HG03565 (cell line): ENCODE results near the gene ZNF135.

Experiments
- ATAC-seq: cut with Tn5 transposase; IDR thresholded peaks from one replicate; pipeline ENCODE4 v1.9.1; 2021; ENCODE audit warnings: mild to moderate bottlenecking, moderate library complexity; ENCODE audit not compliant: unreplicated experiment

ZNF135 gene

DNA sequence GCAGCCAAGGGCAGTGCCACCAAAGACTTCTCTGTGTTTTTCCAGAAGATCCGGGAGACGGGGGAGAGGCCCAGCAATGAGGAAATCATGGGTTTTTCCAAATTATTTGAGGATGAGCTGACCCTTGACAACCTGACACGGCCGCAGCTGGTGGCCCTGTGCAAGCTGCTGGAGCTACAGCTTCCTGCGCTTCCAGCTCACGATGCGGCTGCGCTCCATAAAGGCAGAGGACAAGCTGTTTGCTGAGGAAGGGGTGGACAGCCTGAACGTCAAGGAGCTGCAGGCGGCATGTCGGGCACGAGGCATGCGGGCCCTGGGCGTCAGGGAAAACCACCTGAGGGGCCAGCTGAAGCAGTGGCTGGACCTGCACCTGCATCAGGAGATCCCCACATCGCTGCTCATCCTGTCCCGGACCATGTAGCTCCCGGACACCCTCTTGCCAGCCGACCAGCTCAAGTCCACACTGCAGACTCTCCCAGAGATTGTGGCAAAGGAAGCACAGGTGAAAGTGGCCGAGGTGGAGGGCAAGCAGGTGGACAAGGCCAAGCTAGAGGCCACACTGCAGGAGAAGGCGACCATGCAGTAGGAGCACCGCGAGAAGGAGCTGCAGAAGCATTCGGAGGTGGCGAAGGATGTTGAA, 13.6 kb upstream of the ZNF135 start:
- ATAC-seq = no peak

DNA sequence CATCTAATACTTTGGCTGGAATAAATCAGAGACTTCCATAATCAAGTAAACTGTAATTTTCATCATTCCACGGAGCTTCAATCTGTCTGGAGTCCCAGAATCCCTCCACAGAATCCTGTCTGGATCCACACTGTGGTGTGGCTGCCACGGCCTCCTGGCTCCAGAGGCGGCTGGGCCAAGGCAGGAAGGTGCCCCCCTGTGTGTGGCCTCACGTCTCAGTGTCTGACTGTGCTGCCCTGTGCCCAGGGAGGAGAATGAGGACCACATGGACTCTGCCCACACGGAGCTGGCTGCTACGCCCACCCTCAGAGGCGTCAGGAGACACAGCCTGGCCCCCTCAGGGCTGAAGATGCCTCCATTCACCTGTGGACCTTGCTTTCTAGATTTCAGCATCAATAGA, 12.2 kb upstream of the ZNF135 start:
- no peak for ATAC-seq

GRCh38 chr19:58047672-58048071, 11.4 kb upstream of the ZNF135 start:
- ATAC-seq = no peak

DNA sequence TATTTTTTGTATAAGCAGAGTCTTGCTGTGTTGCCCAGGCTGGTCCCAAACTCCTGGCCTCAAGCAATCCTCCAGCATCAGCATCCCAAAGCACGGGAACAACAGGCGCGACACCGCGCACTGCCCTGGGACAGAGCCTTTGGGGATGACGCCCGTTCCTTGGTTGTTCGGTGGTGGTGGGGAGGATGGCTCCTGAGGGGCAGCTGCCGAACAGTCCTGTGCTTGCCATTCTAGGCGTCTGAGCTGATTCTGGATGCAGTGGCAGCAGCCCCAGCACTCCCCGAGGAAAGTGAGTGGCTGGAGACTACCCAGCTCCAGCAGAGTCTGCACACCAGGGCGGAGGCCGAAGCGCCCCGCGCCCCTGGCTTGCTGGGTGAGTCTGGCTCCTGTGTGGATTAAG, 6.8 kb upstream of the ZNF135 start:
- ATAC-seq = no peak

DNA sequence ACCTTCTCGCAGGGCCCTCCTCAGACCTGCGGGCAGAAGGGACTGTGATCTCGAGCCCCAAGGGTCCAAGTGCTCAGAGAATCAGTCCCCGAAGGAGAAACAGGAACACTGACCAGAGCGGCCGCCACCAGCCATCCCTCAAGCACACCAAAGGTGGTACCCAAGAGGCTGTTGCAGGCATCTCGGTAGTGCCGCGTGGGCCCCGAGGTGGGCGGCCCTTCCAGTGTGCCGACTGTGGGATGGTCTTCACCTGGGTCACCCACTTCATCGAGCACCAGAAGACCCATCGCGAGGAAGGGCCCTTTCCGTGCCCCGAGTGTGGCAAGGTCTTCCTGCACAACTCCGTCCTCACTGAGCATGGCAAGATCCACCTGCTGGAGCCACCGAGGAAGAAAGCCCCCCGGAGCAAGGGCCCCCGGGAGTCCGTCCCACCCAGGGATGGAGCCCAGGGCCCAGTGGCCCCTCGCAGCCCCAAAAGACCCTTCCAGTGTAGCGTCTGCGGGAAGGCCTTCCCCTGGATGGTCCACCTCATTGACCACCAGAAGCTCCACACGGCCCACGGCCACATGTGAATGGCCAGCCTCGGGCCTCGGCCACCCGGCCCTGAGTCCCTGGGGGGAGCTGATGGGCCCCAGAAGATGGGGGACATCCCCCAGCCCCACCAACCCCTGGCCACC, 5.5 kb upstream of the ZNF135 start:
- ATAC-seq = no peak

- no peak for ATAC-seq
Measured at GRCh38 chr19:58054901-58055874, 3.9 kb upstream of the ZNF135 start.

- ATAC-seq = no peak
Measured at GRCh38 chr19:58056261-58056660, 2.8 kb upstream of the ZNF135 start.

- no peak for ATAC-seq
Measured at GRCh38 chr19:58056861-58057260, 2.2 kb upstream of the ZNF135 start.

GRCh38 chr19:58058467-58058866, 615 bp upstream of the ZNF135 start:
- no peak for ATAC-seq

- no peak for ATAC-seq
Measured at GRCh38 chr19:58059671-58060078, 593 bp downstream of the ZNF135 start.

GRCh38 chr19:58060231-58060630, 1.1 kb downstream of the ZNF135 start:
- ATAC-seq = no peak

DNA sequence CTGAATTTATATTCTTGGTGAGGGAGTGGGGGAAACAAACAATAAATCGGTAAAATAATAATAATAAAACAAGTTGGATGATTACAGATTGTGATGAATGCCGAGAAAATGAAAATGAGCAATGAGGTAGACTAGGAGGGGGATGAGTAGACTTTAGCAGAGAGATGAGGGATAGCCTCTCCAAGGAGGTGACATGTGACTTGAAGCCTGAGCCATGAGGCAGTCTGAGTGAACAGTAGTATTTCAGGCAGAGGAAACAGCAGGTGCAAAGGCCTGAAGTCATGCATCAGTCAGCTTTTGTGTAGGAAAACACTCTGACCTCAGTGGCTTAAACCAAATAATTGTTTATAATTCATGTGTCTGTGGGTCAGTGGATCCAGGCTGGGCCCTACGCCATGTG, 4.6 kb downstream of the ZNF135 start:
- no peak for ATAC-seq

- ATAC-seq = no peak
Measured at GRCh38 chr19:58067240-58067912, 8.3 kb downstream of the ZNF135 start.

DNA sequence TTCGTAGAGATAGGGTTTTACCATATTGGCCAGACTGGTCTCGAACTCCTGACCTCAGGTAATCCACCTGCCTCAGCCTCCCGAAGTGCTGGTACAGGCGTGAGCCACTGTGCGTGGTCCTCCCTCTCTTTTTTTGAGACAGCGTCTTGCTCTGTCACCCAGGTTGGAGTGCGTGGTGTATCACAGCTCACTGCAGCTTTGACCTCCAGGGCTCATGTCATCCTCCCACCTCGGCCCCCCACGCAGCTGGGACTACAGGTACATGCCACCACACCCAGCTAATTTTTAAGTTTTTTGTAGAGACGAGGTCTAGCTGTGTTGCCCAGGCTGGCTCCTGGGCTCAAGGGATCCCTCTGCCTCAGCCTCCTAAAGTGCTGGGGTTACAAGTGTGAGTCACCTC, 20.7 kb downstream of the ZNF135 start:
- ATAC-seq = no peak

DNA sequence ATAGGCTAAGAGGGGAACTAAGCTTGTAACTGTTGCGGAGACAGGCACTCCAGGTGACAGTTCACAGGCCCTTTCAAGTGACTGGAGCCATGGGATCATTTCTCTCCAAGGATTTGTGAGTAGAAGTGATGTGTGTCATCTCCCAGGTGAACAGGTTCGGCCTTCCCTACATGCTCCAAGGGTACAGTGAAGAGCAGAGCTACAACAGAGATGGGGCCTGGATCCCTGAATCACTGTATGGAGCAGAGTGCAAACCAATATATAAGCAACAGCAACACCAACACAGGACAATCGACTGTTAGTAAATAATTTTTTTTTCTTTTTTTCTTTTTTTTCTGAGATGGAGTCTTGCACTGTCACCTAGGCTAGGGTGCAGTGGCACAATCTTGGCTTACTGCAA, 23.9 kb downstream of the ZNF135 start:
- ATAC-seq = no peak

DNA sequence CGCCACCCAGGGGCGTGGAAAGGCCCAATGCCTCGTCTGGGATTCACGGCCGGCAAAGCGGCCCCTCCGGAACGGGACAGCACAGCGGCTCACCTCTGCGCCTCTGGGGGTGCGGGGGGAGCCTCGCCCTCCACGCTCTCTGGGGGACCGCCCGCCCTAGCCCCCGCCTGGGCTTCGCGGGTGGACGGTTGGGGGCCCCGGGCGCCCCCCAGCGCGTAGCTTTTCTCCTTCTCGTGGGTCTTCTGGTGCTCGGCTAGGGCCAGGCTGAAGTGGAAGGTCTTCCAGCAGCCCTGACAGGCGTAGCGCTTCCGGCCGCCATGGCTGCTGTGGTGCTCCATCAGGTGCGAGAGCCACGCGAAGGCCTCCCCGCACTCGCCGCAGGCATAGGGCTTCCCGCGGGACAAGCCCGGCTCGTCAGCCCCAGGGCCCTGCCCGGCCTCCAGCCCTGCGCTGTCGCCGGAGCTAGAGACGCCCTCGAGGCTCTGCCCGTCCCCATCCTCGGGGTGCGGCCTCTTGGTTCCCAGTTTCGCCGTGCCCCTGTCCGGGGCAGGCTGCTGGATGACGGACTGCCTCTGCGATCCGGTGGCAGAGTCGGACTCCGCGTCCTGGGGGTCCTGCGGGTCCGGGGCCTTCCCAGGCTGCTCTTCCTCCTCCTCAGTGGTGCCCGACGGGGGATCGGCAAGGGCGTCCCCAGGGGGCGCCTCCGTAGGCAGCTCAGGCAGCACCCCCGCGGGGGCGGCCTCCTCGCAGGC, 25.7 kb downstream of the ZNF135 start:
- ATAC-seq = no peak

DNA sequence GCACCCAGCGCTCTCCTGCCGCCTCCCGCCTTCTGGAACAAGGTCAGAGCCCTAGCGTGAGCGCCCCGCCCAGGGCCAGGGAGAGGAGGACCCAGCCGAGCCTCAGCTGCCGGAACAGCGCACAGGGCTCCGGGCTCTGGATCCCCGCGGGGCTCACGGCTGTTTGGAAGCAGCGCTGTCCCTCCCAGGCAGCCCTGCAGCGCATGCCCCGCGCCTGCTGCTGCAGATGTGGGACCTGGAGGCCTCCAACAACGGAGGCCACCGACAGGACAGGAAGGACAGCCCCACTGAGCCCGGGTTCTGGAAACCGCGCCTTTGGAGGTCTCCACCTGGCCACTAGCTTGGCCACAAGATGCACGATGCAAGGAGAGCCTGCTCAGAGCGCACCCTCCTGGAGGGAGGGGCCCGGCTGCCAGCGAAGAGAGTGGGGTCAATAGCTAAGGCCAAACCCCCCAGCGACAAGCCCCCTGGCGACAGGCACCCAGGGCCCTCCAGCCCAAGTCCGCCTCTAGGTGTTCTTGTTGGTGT, 26.3 kb downstream of the ZNF135 start:
- ATAC-seq = no peak

DNA sequence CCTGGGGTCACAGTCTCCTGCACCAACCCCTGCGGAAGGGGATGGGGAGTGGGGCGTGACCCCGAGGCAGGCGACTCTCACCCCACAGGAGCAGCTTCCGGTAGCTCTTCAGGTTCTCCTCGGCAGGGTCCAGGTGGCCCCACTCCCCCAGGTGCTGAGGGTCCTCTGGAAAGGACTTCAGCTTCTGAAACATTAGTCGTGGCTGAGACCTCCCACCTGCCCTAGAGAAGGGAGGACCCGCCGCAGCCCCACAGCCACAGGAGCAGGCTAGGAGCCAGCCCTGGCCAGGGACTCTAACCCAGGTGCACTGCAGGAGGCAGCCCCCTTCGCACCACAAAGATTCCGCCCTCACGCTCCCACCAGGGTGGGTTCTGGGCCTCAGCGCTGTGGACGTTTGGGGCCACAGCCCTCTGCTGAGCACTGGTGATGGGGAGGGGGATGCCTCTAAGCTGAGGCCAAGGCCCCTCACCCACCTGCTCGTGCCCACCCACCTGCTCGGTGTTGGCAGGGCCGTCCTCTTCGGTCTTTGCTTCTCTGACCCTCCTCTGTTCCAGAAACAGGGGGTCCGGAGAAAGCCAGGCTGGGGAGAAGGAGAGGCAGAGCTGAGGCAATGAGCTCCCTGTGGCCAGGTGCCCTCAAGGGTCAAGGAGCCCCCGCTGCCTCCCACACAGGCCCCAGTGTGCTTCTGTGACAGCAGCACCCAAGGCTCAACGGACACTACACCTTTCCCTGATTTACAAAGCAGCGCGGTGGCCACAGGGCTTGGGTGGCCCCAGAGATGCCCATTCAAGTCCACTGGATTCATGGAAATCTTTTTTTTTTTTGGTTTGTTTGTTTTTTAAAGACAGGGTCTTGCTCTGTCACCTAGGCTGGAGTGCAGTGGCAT, 28.0 kb downstream of the ZNF135 start:
- no peak for ATAC-seq

GRCh38 chr19:58088521-58089052, 29.5 kb downstream of the ZNF135 start:
- ATAC-seq = no peak
